D721Med (cell line): ENCODE measurements around the gene RNF144B.
"Not testable (repeated sequence)": the region's sequence is repeated elsewhere in the genome, so short reads cannot be mapped to it uniquely, and the experiment has no call there.

ENCODE experiments used
- DNase-seq: peaks from one replicate; pipeline ENCODE4 v3.0.0; 2011; ENCODE audit warnings: low spot score; ENCODE audit not compliant: insufficient read length
- FAIRE-seq: peaks from 2 replicates; lab custom pipeline; 2011; peaks lifted over from hg19 to GRCh38; lab: Jason Lieb, UNC
- TF ChIP-seq, protein P1 (sequence below): IDR thresholded peaks from 2 replicates; pipeline ENCODE4 v1.5.1; 2012; ENCODE audit warnings: mild to moderate bottlenecking, control low read depth; ENCODE audit not compliant: insufficient read depth; ENCODE audit errors: missing control alignments

Gene RNF144B

GRCh38 chr6:18451756-18452155 is 64.6 kb downstream of the RNF144B start:
- TF ChIP-seq, protein P1, sequence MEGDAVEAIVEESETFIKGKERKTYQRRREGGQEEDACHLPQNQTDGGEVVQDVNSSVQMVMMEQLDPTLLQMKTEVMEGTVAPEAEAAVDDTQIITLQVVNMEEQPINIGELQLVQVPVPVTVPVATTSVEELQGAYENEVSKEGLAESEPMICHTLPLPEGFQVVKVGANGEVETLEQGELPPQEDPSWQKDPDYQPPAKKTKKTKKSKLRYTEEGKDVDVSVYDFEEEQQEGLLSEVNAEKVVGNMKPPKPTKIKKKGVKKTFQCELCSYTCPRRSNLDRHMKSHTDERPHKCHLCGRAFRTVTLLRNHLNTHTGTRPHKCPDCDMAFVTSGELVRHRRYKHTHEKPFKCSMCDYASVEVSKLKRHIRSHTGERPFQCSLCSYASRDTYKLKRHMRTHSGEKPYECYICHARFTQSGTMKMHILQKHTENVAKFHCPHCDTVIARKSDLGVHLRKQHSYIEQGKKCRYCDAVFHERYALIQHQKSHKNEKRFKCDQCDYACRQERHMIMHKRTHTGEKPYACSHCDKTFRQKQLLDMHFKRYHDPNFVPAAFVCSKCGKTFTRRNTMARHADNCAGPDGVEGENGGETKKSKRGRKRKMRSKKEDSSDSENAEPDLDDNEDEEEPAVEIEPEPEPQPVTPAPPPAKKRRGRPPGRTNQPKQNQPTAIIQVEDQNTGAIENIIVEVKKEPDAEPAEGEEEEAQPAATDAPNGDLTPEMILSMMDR, result no peak
- no peak for DNase-seq
- no peak for FAIRE-seq

DNA sequence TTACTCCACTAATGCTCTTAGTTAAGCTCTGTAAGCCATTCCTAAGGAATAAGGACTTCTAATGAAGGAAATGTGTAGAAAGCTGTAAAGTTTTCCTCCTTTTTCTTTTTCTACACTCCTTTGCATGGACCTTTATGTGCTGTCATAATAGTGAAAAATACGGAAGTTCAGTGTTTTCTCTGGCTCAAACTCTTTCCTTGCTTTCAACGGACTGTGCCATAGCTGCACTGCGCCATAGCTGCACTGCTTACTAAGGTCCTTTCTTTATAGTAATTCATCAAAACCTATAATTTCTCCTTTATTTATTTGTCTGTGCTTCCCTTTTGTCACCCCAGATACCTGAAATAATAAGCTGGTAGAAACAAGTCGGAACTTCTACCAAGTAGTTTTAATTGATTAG is 67.3 kb downstream of the RNF144B start:
- TF ChIP-seq, protein P1, result no peak
- DNase-seq (no peak), FAIRE-seq (no peak)

GRCh38 chr6:18457065-18457737 is 70.1 kb downstream of the RNF144B start:
- no peak for FAIRE-seq

GRCh38 chr6:18458086-18458485 is 70.9 kb downstream of the RNF144B start:
- DNase-seq, FAIRE-seq: not testable (repeated sequence)

More at GRCh38 chr6:18457065-18457737, 70.1 kb downstream of the RNF144B start:
- TF ChIP-seq, protein P1, result no peak
- DNase-seq, result no peak

- DNase-seq (no peak), FAIRE-seq (no peak)
- TF ChIP-seq, protein P1, result no peak
Measured at GRCh38 chr6:18463429-18463828, 76.3 kb downstream of the RNF144B start.

GRCh38 chr6:18464176-18464575 is 77.0 kb downstream of the RNF144B start:
- TF ChIP-seq, protein P1, result no peak
- DNase-seq (no peak), FAIRE-seq (no peak)

- TF ChIP-seq, protein P1, result no peak
- DNase-seq, result no peak
- no peak for FAIRE-seq
Measured at GRCh38 chr6:18465410-18466154, 78.4 kb downstream of the RNF144B start.
